ENCODE data around the gene NPTX2. TPM values are rescaled to one million over a fixed set of nuclear protein-coding genes. Genes with fewer than 3 reads are reported as not detected.

Gene NPTX2
- total RNA-seq, 2 donors from 2014 or later: 5.2 to 144 TPM

- 75% methylated on average over 9 of the region's 9 CpGs for WGBS
- DNase-seq (ENCODE audit: low spot score): no peak
- no peak for TF ChIP-seq POLR2A (IDR thresholded peaks at IDR 0.05)
- no peak for TF ChIP-seq POLR2AphosphoS5 (IDR thresholded peaks at IDR 0.05)
- TF ChIP-seq CTCF (IDR thresholded peaks at IDR 0.05): no peak
- Histone ChIP-seq H3K4me1 (replicated peaks) (no peaks in the 10 kb centered on the region), H3K27ac (no peak overlapping the region), H3K4me3 (no peak overlapping the region), H3K36me3 (no peaks in the 10 kb centered on the region), H3K27me3 (replicated peaks; ENCODE audit: insufficient read depth) (no peaks in the 10 kb centered on the region), H3K9me3 (no peaks in the 10 kb centered on the region)
- intact Hi-C loops (cut with DNase I): no loop called here
These were observed 23.3 kb downstream of the NPTX2 start for GRCh38 chr7:98640375-98640774.

GRCh38 chr7:98641646-98642500, 24.8 kb downstream of the NPTX2 start:
- Histone ChIP-seq H3K36me3 (no peaks in the 10 kb centered on the region), H3K27ac (no peak overlapping the region), H3K9me3 (no peaks in the 10 kb centered on the region), H3K4me1 (replicated peaks) (no peaks in the 10 kb centered on the region), H3K27me3 (replicated peaks; ENCODE audit: insufficient read depth) (no peaks in the 10 kb centered on the region), H3K4me3 (no peak overlapping the region)
- DNase-seq (ENCODE audit: low spot score): no peak
- WGBS: 41% methylated on average over 15 of the region's 15 CpGs
- TF ChIP-seq POLR2AphosphoS5 (IDR thresholded peaks at IDR 0.05) (no peak), POLR2A (IDR thresholded peaks at IDR 0.05) (no peak), CTCF (IDR thresholded peaks at IDR 0.05) (no peak)
- intact Hi-C loops (cut with DNase I): no loop called here

GRCh38 chr7:98643236-98643985, 26.3 kb downstream of the NPTX2 start:
- H3K9me3 ChIP-seq: no peaks in the 10 kb centered on the region
- no peak for DNase-seq (ENCODE audit: low spot score)
- TF ChIP-seq POLR2AphosphoS5 (IDR thresholded peaks at IDR 0.05) (no peak), CTCF (IDR thresholded peaks at IDR 0.05) (no peak), POLR2A (IDR thresholded peaks at IDR 0.05) (no peak)
- H3K4me3 ChIP-seq: no peak overlapping the region
- no peaks in the 10 kb centered on the region for H3K36me3 ChIP-seq
- H3K27ac ChIP-seq: no peak overlapping the region
- intact Hi-C loops (cut with DNase I): no loop called here
- H3K27me3 ChIP-seq (replicated peaks; ENCODE audit: insufficient read depth): no peaks in the 10 kb centered on the region
- 88% methylated on average over 3 of the region's 3 CpGs for WGBS
- H3K4me1 ChIP-seq (replicated peaks): no peaks in the 10 kb centered on the region

GRCh38 chr7:98646465-98646864, 29.4 kb downstream of the NPTX2 start:
- no peak overlapping the region for H3K27ac ChIP-seq
- no peaks in the 10 kb centered on the region for H3K9me3 ChIP-seq
- H3K4me3 ChIP-seq: no peak overlapping the region
- WGBS: 56% methylated on average over 2 of the region's 2 CpGs
- intact Hi-C loops (cut with DNase I): no loop called here
- no peak for DNase-seq (ENCODE audit: low spot score)
- no peaks in the 10 kb centered on the region for H3K4me1 ChIP-seq (replicated peaks)
- TF ChIP-seq POLR2AphosphoS5 (IDR thresholded peaks at IDR 0.05) (no peak), CTCF (IDR thresholded peaks at IDR 0.05) (no peak), POLR2A (IDR thresholded peaks at IDR 0.05) (no peak)
- H3K27me3 ChIP-seq (replicated peaks; ENCODE audit: insufficient read depth): no peaks in the 10 kb centered on the region
- no peaks in the 10 kb centered on the region for H3K36me3 ChIP-seq
